CD14-positive monocyte (primary cell): ENCODE measurements around the gene SULT1A2. TPM values are rescaled to one million over a fixed set of nuclear protein-coding genes. Genes with fewer than 3 reads are reported as not detected.

ENCODE experiments used
- DNase-seq, 3 donors: peaks; one replicate each; pipeline ENCODE4 v3.0.0-alpha.2; 2011 to 2022
- H2AFZ ChIP-seq: 2 replicates; pipeline ENCODE4 v1.6.0; 2012; ENCODE audit warnings: mild to moderate bottlenecking, low read depth, low read length, inconsistent platforms; ENCODE audit not compliant: insufficient read depth, poor library complexity, severe bottlenecking
- H3K27ac ChIP-seq, 2 donors: 1 replicate in 1 of 2; 2 replicates in 1 of 2; pipeline ENCODE4 v1.5.1; 2012 to 2013; ENCODE audit warnings: low read length in 2 of 2, control low read depth in 1 of 2, inconsistent platforms in 1 of 2, low read depth in 1 of 2, mild to moderate bottlenecking in 1 of 2
- H3K27me3 ChIP-seq, 2 donors: one replicate each; pipeline versions ENCODE4 v1.6.0 to v1.6.1; 2011 to 2013; ENCODE audit warnings: low read length in 2 of 2; ENCODE audit not compliant: control insufficient read depth in 2 of 2, insufficient read depth in 2 of 2
- H3K36me3 ChIP-seq, 2 donors: replicated peaks in 1 of 2; 1 replicate in 1 of 2; 2 replicates in 1 of 2; pipeline versions ENCODE4 v1.5.1 to v1.6.1; 2012 to 2013; ENCODE audit warnings: low read length in 2 of 2, control low read depth in 1 of 2, inconsistent platforms in 1 of 2, mild to moderate bottlenecking in 1 of 2; ENCODE audit not compliant: insufficient read depth in 2 of 2, control insufficient read depth in 1 of 2
- H3K4me1 ChIP-seq, 2 donors: 1 replicate in 1 of 2; 2 replicates in 1 of 2; pipeline versions ENCODE4 v1.5.1 to v1.6.1; 2012 to 2013; ENCODE audit warnings: low read length in 2 of 2, control low read depth in 1 of 2, inconsistent platforms in 1 of 2, mild to moderate bottlenecking in 1 of 2, moderate library complexity in 1 of 2; ENCODE audit not compliant: insufficient read depth in 2 of 2, control insufficient read depth in 1 of 2
- H3K4me2 ChIP-seq: replicated peaks from 2 replicates; pipeline ENCODE3; 2012; ENCODE audit warnings: low read length, moderate library complexity, mild to moderate bottlenecking; ENCODE audit not compliant: poor library complexity, severe bottlenecking; ENCODE audit errors: extremely low read depth
- H3K4me3 ChIP-seq, 3 experiments: fragments of 200-600 bp in 1 of 3; sonication (generic) in 1 of 3; replicated peaks in 1 of 3; 1 replicate in 2 of 3; 2 replicates in 1 of 3; pipeline ENCODE4 v1.5.1; 2011 to 2013; ENCODE audit warnings: low read length in 3 of 3, mild to moderate bottlenecking in 3 of 3, control low read depth in 2 of 3, low read depth in 2 of 3, inconsistent platforms in 1 of 3, moderate library complexity in 1 of 3
- H3K79me2 ChIP-seq: 2 replicates; pipeline ENCODE4 v1.6.0; 2012; ENCODE audit warnings: mild to moderate bottlenecking, control low read depth, inconsistent platforms, low read length, moderate library complexity; ENCODE audit not compliant: insufficient read depth
- H3K9ac ChIP-seq: 2 replicates; pipeline ENCODE4 v1.6.0; 2017; ENCODE audit warnings: low read length, mild to moderate bottlenecking; ENCODE audit not compliant: insufficient read depth, poor library complexity, severe bottlenecking
- H3K9me3 ChIP-seq, 2 donors: replicated peaks in 1 of 2; 1 replicate in 1 of 2; 2 replicates in 1 of 2; pipeline versions ENCODE4 v1.5.1 to v1.6.1; 2012 to 2013; ENCODE audit warnings: low read length in 2 of 2, control low read depth in 1 of 2; ENCODE audit not compliant: control insufficient read depth in 1 of 2, insufficient read depth in 1 of 2
- H4K20me1 ChIP-seq: 2 replicates; pipeline ENCODE4 v1.6.0; 2012; ENCODE audit warnings: mild to moderate bottlenecking, low read length, control low read depth, moderate library complexity; ENCODE audit not compliant: insufficient read depth
- H3K27ac Mint-ChIP-seq, 7 donors: one replicate each; pipeline ENCODE4 v1.8.0; 2020; ENCODE audit warnings: mild to moderate bottlenecking in 7 of 7, mixed read lengths in 7 of 7, moderate library complexity in 6 of 7, inconsistent platforms in 2 of 7
- H3K27me3 Mint-ChIP-seq, 3 donors: one replicate each; pipeline ENCODE4 v1.8.0; 2021 to 2022; ENCODE audit warnings: low read depth in 3 of 3, mild to moderate bottlenecking in 3 of 3, mixed read lengths in 3 of 3, moderate library complexity in 3 of 3, inconsistent platforms in 1 of 3
- H3K36me3 Mint-ChIP-seq, 2 donors: one replicate each; pipeline ENCODE4 v1.8.0; 2020; ENCODE audit warnings: mixed read lengths in 2 of 2, inconsistent platforms in 1 of 2, mild to moderate bottlenecking in 1 of 2
- H3K4me1 Mint-ChIP-seq: one replicate; pipeline ENCODE4 v1.8.0; 2020; ENCODE audit warnings: mild to moderate bottlenecking, mixed read lengths
- H3K4me3 Mint-ChIP-seq, 2 donors: one replicate each; pipeline ENCODE4 v1.8.0; 2020; ENCODE audit warnings: mild to moderate bottlenecking in 2 of 2, mixed read lengths in 2 of 2, moderate library complexity in 1 of 2
- H3K9me3 Mint-ChIP-seq, 7 donors: one replicate each; pipeline ENCODE4 v1.8.0; 2020 to 2022; ENCODE audit warnings: mixed read lengths in 7 of 7, mild to moderate bottlenecking in 6 of 7, moderate library complexity in 6 of 7, inconsistent platforms in 2 of 7
- WGBS: methylation state at CpG from one replicate; pipeline ENCODE4 v1.1.5; 2013; ENCODE audit warnings: missing lambda C conversion rate; ENCODE audit not compliant: insufficient coverage; 5-methylcytosine and 5-hydroxymethylcytosine counted together
- intact Hi-C, 2 donors: fragments of 100-400 bp; cut with micrococcal nuclease; formaldehyde crosslinking; loops; one replicate each; pipeline versions ENCODE4 v1.15.0 to v1.15.1; 2023
- polyA plus RNA-seq, 3 donors: library from polyadenylated mRNA; depleted of rRNA in 1 of 3; unstranded in 2 of 3; stranded (reverse) in 1 of 3; fragments of 300-500 nt in 2 of 3; fragments of >200 nt in 1 of 3; fragmentation: Illumina TruSeq in 2 of 3; gene quantifications; 1 replicate in 2 of 3; 2 replicates in 1 of 3; pipeline ENCODE4 v1.2.3, GENCODE V29; 2012 to 2021
- TF ChIP-seq, protein P1 (sequence below): fragments of 200-600 bp; IDR thresholded peaks from one replicate; pipeline ENCODE4 v1.8.0; 2022; ENCODE audit warnings: antibody characterized with exemption, mild to moderate bottlenecking

The SULT1A2 gene
- polyA plus RNA-seq, 3 donors, result 1.1 to 4.6 TPM; not detected in 1

DNA sequence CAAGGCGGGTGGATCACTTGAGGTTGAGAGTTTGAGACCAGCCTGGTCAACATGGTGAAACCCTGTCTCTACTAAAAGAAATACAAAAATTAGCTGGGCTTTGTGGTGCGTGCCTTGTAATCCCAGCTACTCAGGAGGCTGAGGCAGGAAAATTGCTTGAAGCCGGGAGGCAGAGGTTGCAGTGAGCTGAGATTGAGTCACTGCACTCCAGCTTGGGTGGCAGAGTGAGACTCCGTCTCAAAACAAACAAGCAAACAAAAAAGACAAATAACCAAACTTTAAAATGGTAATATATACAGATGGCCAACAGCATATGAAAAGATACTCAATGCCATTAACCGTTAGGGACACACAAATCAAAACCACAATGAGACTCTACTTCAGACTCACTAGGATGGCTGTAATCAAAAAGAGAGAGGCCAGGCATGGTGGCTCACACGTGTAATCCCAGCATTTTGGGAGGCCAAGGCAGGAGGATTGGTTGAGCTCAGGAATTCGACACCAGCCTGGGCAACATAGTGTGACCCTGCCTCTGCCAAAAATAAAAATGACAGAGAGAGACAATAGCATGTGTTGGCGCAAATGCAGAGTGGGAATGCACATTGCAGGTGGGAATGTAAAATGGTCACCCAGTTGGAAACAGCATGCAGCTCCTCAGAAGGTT, 21.3 kb downstream of the SULT1A2 start:
- TF ChIP-seq, protein P1, sequence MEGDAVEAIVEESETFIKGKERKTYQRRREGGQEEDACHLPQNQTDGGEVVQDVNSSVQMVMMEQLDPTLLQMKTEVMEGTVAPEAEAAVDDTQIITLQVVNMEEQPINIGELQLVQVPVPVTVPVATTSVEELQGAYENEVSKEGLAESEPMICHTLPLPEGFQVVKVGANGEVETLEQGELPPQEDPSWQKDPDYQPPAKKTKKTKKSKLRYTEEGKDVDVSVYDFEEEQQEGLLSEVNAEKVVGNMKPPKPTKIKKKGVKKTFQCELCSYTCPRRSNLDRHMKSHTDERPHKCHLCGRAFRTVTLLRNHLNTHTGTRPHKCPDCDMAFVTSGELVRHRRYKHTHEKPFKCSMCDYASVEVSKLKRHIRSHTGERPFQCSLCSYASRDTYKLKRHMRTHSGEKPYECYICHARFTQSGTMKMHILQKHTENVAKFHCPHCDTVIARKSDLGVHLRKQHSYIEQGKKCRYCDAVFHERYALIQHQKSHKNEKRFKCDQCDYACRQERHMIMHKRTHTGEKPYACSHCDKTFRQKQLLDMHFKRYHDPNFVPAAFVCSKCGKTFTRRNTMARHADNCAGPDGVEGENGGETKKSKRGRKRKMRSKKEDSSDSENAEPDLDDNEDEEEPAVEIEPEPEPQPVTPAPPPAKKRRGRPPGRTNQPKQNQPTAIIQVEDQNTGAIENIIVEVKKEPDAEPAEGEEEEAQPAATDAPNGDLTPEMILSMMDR, result no peak
- Histone ChIP-seq H2AFZ (no peak overlapping the region), H3K4me3 (no peak overlapping the region), H4K20me1 (peaks cover 28% of the 10 kb centered on the region), H3K27me3 (no peaks in the 10 kb centered on the region), H3K36me3 (peaks cover 0 to 6% of the 10 kb centered on the region in 2 donors), H3K4me2 (no peak overlapping the region), H3K9me3 (no peaks in the 10 kb centered on the region), H3K4me1 (peaks cover 20 to 22% of the 10 kb centered on the region in 2 donors), H3K79me2 (peaks cover 17% of the 10 kb centered on the region), H3K27ac (no peak overlapping the region), H3K9ac (no peak overlapping the region)
- Mint-ChIP-seq H3K4me1 (peaks cover 26% of the 10 kb centered on the region), H3K9me3 (no peaks in the 10 kb centered on the region), H3K27ac (peak overlapping the region in 1 of 7 donors; percentile 49), H3K27me3 (peaks cover 1 to 3% (median 2%) of the 10 kb centered on the region in 3 donors), H3K4me3 (no peak overlapping the region), H3K36me3 (peaks cover 15 to 20% of the 10 kb centered on the region in 2 donors)
- 93% methylated on average over 3 of the region's 8 CpGs for WGBS
- DNase-seq, result no peak
- intact Hi-C loops, result no loop called here

DNA sequence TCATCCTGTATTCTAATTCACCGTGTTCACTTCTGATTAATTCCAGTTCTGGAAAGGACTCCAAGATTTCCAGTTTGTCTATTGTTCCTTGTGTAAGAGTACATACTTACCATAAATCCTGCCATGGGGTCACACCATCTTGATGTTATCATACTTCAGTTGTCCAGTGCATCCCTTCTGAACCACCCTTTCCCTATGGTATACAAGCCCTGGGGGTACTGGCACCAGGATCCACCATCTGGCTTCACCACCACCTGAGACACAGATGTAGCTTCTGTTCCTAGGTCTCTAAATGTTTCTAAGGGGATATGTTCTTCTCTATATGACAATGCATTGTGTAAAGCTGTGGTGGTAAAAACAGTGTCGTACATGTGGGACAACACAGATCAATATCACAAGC, 21.9 kb downstream of the SULT1A2 start:
- Histone ChIP-seq H3K9me3 (no peaks in the 10 kb centered on the region), H3K4me3 (no peak overlapping the region), H3K27me3 (no peaks in the 10 kb centered on the region), H3K27ac (no peak overlapping the region), H3K79me2 (peaks cover 20% of the 10 kb centered on the region), H2AFZ (no peak overlapping the region), H3K4me2 (no peak overlapping the region), H3K36me3 (no peaks in the 10 kb centered on the region), H4K20me1 (peaks cover 32% of the 10 kb centered on the region), H3K4me1 (peaks cover 20 to 22% of the 10 kb centered on the region in 2 donors), H3K9ac (no peak overlapping the region)
- intact Hi-C loops, result no loop called here
- WGBS, result 100% methylated on average over 1 of the region's 2 CpGs
- H3K27me3 Mint-ChIP-seq, result peaks cover 1 to 3% (median 2%) of the 10 kb centered on the region in 3 donors
- no peak for DNase-seq
- no peak overlapping the region for H3K27ac Mint-ChIP-seq
- peaks cover 15 to 20% of the 10 kb centered on the region in 2 donors for H3K36me3 Mint-ChIP-seq
- H3K4me3 Mint-ChIP-seq, result no peak overlapping the region
- H3K4me1 Mint-ChIP-seq, result peaks cover 26% of the 10 kb centered on the region
- no peaks in the 10 kb centered on the region for H3K9me3 Mint-ChIP-seq
- TF ChIP-seq, protein P1, result no peak
